GM18909 (cell line): ENCODE results near the gene SMYD3.

Experiments used
- ATAC-seq: cut with Tn5 transposase; IDR thresholded peaks from one replicate; pipeline ENCODE4 v1.9.1; 2021; ENCODE audit warnings: mild to moderate bottlenecking; ENCODE audit not compliant: unreplicated experiment, poor library complexity

Gene SMYD3

DNA sequence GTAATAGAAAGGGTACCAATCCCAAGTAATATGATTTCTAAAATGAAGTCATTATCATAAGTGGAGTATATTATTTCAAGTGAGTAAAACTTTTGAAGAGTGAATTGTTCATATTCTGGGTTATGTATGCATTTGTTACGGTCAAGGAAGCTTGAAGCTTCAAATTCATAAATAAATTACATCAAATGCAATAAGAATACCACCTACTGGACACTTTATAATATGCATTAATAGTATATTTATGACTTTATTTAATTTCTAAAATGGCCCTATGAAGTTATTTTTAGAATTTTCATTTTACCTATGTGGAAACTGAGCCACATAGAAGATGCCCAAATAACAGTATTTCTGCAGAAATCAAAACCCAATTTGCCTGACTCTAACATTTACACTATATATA lies 260.6 kb downstream of the SMYD3 start:
- no peak for ATAC-seq

DNA sequence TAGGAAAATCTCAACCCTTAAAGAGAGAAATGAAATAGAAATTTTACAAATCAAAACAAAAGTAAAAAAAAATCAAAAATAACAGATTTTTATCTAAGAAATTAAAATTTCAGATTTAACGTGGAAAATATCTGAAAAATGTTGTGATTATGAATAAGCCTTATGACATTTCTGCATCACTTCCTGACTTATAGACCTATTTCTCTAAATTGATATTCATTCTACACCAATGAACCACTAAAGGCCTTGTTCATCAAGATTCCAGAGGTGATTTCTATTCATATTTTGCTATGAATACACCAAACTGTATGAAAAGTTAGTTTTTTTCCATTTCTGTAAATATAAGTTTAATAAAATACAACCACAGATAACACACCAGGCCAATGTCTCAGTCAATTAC lies 261.5 kb downstream of the SMYD3 start:
- no peak for ATAC-seq

DNA sequence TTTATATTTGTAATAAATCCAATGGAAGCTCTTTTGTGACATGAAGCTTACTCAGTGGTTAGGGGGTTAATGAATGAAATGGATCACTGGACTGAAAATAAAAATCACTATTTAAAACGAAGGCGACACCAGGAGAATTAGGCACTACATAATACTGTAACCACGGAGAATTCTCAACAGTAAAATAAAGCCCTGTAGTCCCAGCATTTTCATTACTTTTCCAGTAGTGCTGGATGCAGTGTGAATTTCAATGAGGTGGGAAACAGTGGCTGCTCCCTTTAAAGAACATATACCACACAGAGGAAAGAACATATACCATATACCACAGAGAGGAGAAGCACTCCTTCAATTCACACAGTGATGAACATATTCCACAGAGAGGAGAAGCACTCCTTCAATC lies 275.0 kb downstream of the SMYD3 start:
- no peak for ATAC-seq

GRCh38 chr1:246226041-246226440 lies 281.0 kb downstream of the SMYD3 start:
- no peak for ATAC-seq

- no peak for ATAC-seq
These were observed 285.4 kb downstream of the SMYD3 start for GRCh38 chr1:246221485-246222255.

GRCh38 chr1:246220495-246221065 lies 286.5 kb downstream of the SMYD3 start:
- no peak for ATAC-seq

DNA sequence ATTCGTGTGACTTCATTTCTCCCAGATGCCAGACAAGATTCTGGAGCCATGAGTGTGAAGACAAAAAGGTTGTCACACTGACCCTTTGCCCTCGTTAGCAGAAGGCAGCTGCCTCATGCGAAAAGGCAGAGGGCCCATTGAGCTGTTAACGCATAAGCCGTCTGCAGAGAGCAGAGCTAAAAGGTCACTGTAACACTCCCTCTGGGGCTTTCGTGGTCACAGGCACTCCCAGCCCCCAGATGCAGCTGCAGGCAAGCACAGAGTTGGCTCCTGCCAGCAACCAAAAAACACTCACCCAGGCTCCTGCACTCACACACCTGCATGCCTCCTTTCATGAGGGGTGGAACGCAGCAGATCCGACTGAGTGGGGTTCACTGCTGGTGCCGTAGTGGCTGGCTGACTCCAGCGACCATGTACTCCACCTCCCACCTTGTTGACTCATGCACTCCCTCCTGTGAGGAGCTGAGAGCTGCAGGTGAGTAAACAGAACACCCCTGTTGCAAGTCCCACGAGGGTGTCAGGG lies 287.5 kb downstream of the SMYD3 start:
- peak; percentile 47 for ATAC-seq

- no peak for ATAC-seq
These were observed 288.4 kb downstream of the SMYD3 start for GRCh38 chr1:246218686-246219085.

GRCh38 chr1:246216906-246217305 lies 290.2 kb downstream of the SMYD3 start:
- no peak for ATAC-seq

- ATAC-seq = no peak
These were observed 291.6 kb downstream of the SMYD3 start for GRCh38 chr1:246215510-246215903.

DNA sequence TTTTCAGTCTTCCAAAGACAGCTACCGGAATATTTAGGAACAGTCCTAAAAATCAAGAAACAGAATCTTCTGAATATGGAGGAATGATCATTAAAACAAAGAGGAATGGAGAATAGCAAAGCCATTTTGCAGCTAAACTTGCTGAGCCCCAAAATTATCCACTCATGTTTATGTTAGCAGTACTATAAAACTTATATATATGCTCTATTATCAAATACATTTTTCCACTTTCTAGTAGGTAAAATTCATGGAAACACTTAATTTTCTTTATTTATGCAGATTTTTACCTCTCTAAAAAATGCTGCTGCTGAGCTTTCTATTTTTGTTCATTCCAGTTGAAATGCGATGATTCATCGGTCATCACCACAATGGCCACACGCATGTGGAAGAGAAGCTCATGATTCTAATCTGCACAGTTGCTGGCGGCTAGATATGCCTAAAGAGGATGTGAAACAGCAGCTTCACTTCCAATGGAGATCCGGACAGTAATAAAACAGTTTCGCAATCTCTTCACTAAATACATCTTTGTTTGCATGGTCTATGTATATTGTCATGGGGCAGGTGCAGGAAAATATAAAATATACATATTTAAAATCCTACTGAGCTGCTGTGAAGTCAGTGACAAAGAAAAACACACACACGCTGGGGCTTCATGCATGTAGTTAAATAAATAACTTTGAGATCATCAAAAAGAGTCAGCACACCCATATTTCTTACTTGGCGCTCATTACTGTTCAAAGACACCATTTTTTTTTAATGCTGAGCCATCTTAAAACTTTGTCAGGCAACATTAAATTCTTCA lies 292.2 kb downstream of the SMYD3 start:
- peak; percentile 97 for ATAC-seq

DNA sequence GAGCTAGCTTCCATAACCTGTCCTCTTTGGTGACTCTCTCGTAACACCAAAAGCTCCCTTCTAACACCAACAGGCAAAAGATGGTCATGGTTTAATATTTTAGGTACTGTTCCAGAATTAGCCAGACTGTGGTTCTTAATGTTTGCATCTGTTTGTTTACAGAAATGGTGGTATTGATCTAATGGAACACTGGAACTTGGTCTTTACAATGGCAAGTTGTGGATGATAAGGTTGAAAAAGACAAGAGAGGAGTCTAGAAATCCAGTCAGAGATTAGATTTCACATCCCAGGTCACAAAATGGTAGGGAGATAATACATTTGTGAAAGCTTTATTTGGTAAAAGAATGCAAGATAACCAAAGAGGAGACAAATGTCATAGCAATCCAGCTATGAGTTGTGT lies 293.1 kb downstream of the SMYD3 start:
- no peak for ATAC-seq

DNA sequence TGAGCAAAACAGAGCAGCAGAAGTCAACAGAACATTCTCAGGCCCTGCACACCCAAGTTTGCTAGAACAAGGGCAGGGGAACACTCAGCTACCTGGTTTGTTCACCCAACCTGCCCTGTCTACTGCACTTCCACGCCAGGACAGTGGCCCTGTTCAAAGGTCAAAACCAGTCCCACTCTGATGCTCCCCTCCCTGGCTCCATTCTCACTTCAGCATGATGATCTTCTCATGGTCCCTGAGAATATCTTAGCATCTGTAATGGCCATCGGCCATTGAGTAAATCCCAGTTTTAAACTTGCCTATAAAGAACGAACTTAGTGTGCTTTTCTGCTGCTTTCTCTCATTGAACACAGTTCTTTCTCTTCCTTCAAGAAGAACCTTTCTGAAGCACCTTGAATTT lies 293.6 kb downstream of the SMYD3 start:
- ATAC-seq = no peak

DNA sequence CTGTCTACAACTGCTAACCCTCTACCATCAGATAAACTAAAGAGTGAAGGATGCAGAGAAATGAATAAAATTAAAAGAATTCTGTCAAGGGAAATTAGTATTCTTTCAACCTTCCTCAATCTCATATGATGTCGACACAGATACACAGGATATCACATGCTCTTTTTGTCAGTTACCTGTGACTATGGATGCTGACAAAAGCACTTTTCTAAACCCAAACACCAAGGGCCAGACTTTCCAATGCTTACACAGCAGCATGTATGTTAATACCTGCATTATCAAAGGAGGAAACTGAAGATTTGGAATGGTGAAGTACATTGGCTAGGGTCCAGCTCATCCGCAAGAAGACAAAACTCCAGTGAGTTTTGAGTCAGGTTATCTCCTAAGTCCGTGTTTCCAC lies 294.0 kb downstream of the SMYD3 start:
- ATAC-seq = no peak

DNA sequence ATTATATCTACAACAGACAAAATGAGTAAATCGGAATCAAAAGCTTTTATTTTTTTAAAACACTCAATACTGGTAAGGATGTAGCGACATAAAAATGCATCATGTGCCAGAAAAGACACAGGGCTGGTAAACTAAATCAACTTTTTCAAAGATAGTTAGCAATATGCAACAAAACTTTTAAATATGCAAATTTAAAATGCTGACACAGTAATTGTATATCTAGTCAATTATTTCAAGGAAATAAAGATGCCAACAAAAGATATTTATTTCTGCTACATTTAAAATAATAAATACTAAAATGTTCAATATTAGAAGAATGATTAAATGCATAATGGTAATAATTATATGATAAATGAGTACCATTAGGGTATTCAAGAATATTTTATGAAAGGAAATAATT lies 295.1 kb downstream of the SMYD3 start:
- no peak for ATAC-seq

DNA sequence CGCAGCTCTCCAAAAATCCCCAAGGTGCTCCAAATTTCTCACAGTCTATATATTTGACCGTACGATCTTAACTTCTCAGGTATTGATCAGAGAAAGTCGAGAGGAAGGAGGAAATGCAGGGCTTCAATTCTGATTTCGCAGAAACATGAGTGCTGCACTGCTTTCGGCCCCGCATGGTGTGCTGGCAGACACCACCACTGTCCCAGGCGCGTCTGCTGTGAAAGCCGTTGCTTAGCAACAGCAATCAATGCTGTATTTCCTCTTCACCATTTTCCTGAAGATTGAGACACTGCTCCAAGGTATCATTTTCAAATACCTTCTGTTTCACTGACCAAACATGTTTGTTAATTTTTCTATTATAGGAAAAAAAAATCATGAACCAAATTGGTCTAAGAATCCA lies 296.3 kb downstream of the SMYD3 start:
- ATAC-seq = no peak

DNA sequence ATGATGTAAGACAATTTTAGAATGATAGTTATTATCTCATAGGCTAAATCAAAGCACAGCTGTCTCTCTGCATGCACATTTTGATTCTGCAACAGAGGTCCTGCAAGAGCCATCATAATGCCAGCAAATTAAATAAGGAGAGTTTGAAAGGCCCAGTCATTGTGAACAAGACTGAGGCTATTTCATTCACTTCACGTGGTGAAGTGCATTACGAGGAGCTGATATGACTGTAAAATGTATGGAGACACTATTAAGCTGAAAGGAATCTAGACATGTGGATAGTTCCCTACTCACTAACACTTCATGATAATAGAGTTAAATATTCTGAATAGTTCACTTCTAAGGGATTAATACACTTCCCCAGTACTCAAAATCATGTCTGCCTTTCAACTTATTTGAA lies 299.0 kb downstream of the SMYD3 start:
- ATAC-seq = no peak

- no peak for ATAC-seq
These were observed 303.9 kb downstream of the SMYD3 start for GRCh38 chr1:246203180-246203579.

- no peak for ATAC-seq
These were observed 306.3 kb downstream of the SMYD3 start for GRCh38 chr1:246200738-246201137.

GRCh38 chr1:246200225-246200624 lies 306.9 kb downstream of the SMYD3 start:
- no peak for ATAC-seq

- ATAC-seq = no peak
These were observed 307.9 kb downstream of the SMYD3 start for GRCh38 chr1:246199086-246199645.
